Cardiac septum (tissue), 1 donor: ENCODE data around the gene MEF2A. TPM values are rescaled to one million over a fixed set of nuclear protein-coding genes. Genes with fewer than 3 reads are reported as not detected.
A peak's percentile ranks its signal among the peaks of the same experiment; 100 is the strongest.

ENCODE experiments used
- DNase-seq: peaks from one replicate; pipeline ENCODE4 v3.0.0-alpha.2; 2020; ENCODE audit warnings: low spot score
- intact Hi-C: fragments of 100-400 bp; cut with DNase I; formaldehyde crosslinking; loops from one replicate; pipeline ENCODE4 v1.14.0; 2022
- total RNA-seq: library from RNA; stranded (reverse); fragmentation: NEBNext Ultra II Directional; extraction: Animal tissue kit (Norgen Biotek cat#: 25700); gene quantifications from one replicate; pipeline ENCODE4 v1.2.1, GENCODE V29; 2021
- donor health status: DM: no; HTN: no; CAD: no.

Gene MEF2A
- total RNA-seq, 1 donor from 2014 or later, result 195 TPM

GRCh38 chr15:99681990-99682389, 116.2 kb downstream of the MEF2A start:
- DNase-seq, result no peak
- intact Hi-C loops, result loop anchor here (5.0 kb wide), 1 partner anchor 115 kb away; the partner anchor contains the start of gene MEF2A

- intact Hi-C loops, result loop anchor here (5.0 kb wide), 1 partner anchor 115 kb away; the partner anchor contains the start of gene MEF2A
- no peak for DNase-seq
Observed at GRCh38 chr15:99682455-99682854, 116.7 kb downstream of the MEF2A start.

- intact Hi-C loops, result loop anchor here (5.0 kb wide), 1 partner anchor 116 kb away; the partner anchor contains the start of gene MEF2A
- DNase-seq, result no peak
Observed at GRCh38 chr15:99683000-99683670, 117.4 kb downstream of the MEF2A start.

- no peak for DNase-seq
- intact Hi-C loops, result no loop called here
Observed at GRCh38 chr15:99686290-99686689, 120.5 kb downstream of the MEF2A start.

GRCh38 chr15:99692825-99693224, 127.0 kb downstream of the MEF2A start:
- no peak for DNase-seq
- intact Hi-C loops, result no loop called here

- intact Hi-C loops, result no loop called here
- DNase-seq, result no peak
Observed at GRCh38 chr15:99696096-99696495, 130.3 kb downstream of the MEF2A start.

GRCh38 chr15:99702895-99703602, 137.3 kb downstream of the MEF2A start:
- intact Hi-C loops, result no loop called here
- DNase-seq, result no peak

GRCh38 chr15:99703603-99704443, 138.0 kb downstream of the MEF2A start:
- intact Hi-C loops, result loop anchor here (2.0 kb wide), 1 partner anchor 139 kb away; the partner anchor contains the start of gene MEF2A
- no peak for DNase-seq

GRCh38 chr15:99704444-99704838, 138.7 kb downstream of the MEF2A start:
- no peak for DNase-seq
- intact Hi-C loops, result loop anchor here (2.0 kb wide), 1 partner anchor 140 kb away; the partner anchor contains the start of gene MEF2A

GRCh38 chr15:99706557-99707303, 140.9 kb downstream of the MEF2A start:
- DNase-seq, result no peak
- intact Hi-C loops, result loop anchor here (5.0 kb wide), 3 partner anchors 249 to 419 kb away; no protein-coding TSS in a partner anchor

- intact Hi-C loops, result loop anchor here (5.0 kb wide), 3 partner anchors 250 to 420 kb away; no protein-coding TSS in a partner anchor
- DNase-seq, result no peak
Observed at GRCh38 chr15:99707473-99708270, 141.9 kb downstream of the MEF2A start.

GRCh38 chr15:99708563-99708962, 142.8 kb downstream of the MEF2A start:
- intact Hi-C loops, result loop anchor here (5.0 kb wide), 3 partner anchors 251 to 421 kb away; no protein-coding TSS in a partner anchor
- peak; percentile 87 for DNase-seq

GRCh38 chr15:99709243-99709986, 143.6 kb downstream of the MEF2A start:
- DNase-seq, result no peak
- intact Hi-C loops, result loop anchor here (5.0 kb wide), 3 partner anchors 252 to 422 kb away; no protein-coding TSS in a partner anchor

GRCh38 chr15:99711625-99712024, 145.8 kb downstream of the MEF2A start:
- DNase-seq, result no peak
- intact Hi-C loops, result no loop called here

GRCh38 chr15:99712415-99712814, 146.6 kb downstream of the MEF2A start:
- no peak for DNase-seq
- intact Hi-C loops, result no loop called here

- intact Hi-C loops, result no loop called here
- no peak for DNase-seq
Observed at GRCh38 chr15:99716540-99717095, 150.8 kb downstream of the MEF2A start.
